ENCODE measurements around the gene GNAT1. TPM values are rescaled to one million over a fixed set of nuclear protein-coding genes. Genes with fewer than 3 reads are reported as not detected.
"Not testable (repeated sequence)": the region's sequence is repeated elsewhere in the genome, so short reads cannot be mapped to it uniquely, and the experiment has no call there.

Gene GNAT1
- total RNA-seq, 4 donors from 2014 or later = not detected

DNA sequence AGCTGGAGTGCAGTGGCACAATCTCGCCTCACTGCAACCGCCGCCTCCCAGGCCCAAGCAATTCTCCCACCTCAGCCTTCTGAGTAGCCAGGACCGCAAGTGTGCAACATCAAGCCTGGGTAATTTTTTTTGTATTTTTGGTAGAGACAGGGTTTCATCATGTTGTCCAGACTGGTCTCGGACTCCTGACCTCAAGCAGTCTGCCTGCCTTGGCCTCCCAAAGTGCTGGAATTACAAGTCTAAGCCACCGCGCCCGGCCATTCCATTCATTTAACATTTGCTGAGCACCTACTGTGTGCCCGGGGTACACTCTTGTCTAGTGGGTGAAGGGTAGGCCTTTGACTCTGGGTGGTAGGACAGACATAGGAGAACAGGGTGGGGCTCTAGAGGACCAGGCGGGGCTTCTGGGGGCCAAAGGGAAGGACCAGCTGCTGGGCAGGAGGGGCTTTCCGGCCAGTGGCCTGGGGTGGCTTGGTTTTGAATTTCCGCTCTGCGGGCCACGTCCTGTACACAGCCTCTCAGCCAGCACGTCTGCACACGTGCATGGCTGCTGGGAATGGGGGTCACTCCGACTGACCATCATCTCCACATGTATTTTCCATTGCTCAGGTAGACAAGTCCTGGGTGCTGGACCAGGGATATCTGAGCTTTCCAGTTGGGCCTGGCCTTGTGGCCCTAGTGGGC is 16.1 kb downstream of the GNAT1 start:
- Histone ChIP-seq H3K9me3 (no peaks in the 10 kb centered on the region), H3K27me3 (peaks cover 0 to 23% of the 10 kb centered on the region in 2 donors), H3K27ac (no peak overlapping the region), H3K36me3 (no peaks in the 10 kb centered on the region), H3K4me3 (no peak overlapping the region), H3K4me1 (peaks cover 4 to 23% (median 11%) of the 10 kb centered on the region in 4 donors)
- TF ChIP-seq POLR2A (IDR thresholded peaks at IDR 0.05) (no peak), CTCF (IDR thresholded peaks at IDR 0.05) (no peak)
- no peak for DNase-seq

- Histone ChIP-seq H3K27me3 (peaks cover 0 to 23% of the 10 kb centered on the region in 2 donors), H3K4me3 (no peak overlapping the region), H3K27ac (no peak overlapping the region), H3K36me3 (no peaks in the 10 kb centered on the region), H3K4me1 (peaks cover 4 to 23% (median 11%) of the 10 kb centered on the region in 4 donors), H3K9me3 (no peaks in the 10 kb centered on the region)
- DNase-seq = no peak
- no peak for TF ChIP-seq POLR2A (IDR thresholded peaks at IDR 0.05)
- TF ChIP-seq CTCF (IDR thresholded peaks at IDR 0.05) = no peak
Observed at GRCh38 chr3:50208677-50209344, 17.4 kb downstream of the GNAT1 start.

GRCh38 chr3:50210176-50210509 is 18.7 kb downstream of the GNAT1 start:
- no peak for TF ChIP-seq POLR2A (IDR thresholded peaks at IDR 0.05)
- no peak for TF ChIP-seq CTCF (IDR thresholded peaks at IDR 0.05)
- no peak for DNase-seq
- Histone ChIP-seq H3K4me1 (peaks cover under 1 to 14% (median 6%) of the 10 kb centered on the region in 4 donors), H3K4me3 (no peak overlapping the region), H3K27ac (peak overlapping the region in 1 of 4 donors; percentile 29), H3K36me3 (no peaks in the 10 kb centered on the region), H3K27me3 (peaks cover 0 to 10% of the 10 kb centered on the region in 2 donors), H3K9me3 (no peaks in the 10 kb centered on the region)

DNA sequence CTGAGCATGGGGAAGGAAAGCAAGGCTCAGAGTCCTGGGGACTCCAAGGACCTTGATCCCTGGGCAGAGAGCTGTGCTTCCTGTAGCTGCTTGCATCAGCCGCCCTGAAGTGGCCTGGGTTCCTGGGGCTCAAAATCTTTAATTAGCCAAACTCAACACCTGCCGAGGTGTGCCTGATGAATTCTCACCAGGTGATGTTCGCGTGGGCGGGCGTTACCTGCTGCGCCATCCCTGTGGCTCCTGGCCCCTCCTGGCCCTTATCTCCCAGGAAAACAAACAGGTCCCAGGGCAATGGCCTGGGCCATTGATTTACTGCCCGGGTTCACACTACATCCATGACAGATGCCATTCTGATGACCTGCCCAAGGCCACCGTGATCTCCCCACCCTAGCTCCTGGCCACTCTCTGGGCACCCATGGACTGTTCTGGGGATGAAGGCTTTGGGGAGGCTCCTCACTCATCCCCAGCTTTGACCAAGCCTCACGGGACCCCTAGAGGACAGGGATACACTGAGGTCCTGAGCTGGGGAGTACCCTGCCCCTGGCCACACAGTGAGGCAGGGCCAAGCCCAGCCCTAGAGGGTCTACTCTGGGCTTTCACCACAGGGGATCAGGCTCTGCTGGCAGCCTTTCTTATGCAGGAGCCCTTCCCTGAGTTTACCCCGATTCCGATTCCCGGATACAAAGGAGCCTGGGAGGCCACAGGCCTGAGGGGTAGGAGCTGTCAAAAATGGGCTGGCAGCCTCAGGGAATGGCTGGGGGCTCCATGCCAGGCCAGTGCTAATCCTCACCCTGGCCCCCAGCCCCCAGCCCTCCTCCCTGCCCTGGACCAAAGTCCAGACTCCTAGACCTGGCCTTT is 19.3 kb downstream of the GNAT1 start:
- peaks cover 0 to 4% of the 10 kb centered on the region in 2 donors for H3K27me3 ChIP-seq
- DNase-seq = peak in 2 of 3 donors; percentile 73 to 76
- H3K4me3 ChIP-seq = no peak overlapping the region
- no peaks in the 10 kb centered on the region for H3K9me3 ChIP-seq
- H3K27ac ChIP-seq = peak overlapping the region in 2 of 4 donors; percentile 37 to 60
- H3K36me3 ChIP-seq = no peaks in the 10 kb centered on the region
- H3K4me1 ChIP-seq = peaks cover 0 to 8% (median 1%) of the 10 kb centered on the region in 4 donors
- no peak for TF ChIP-seq CTCF (IDR thresholded peaks at IDR 0.05)
- no peak for TF ChIP-seq POLR2A (IDR thresholded peaks at IDR 0.05)

DNA sequence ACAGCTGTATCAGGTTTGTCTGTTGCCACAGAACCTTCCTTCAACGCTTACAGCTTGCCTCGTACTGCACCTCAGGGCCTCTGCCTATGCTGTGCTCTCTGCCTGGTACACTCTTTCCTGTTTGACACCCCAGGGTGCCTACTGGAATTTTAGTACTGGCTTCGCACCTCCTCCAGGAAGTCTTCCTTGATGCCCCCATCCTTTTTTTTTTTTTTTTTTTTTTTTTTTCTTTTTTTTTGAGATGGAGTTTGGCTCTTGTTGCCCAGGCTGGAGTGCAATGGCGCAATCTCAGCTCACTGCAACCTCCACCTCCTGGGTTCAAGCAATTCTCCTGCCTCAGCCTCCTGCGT is 19.9 kb downstream of the GNAT1 start:
- not testable (repeated sequence) for H3K27me3 ChIP-seq, H3K4me1 ChIP-seq, H3K36me3 ChIP-seq, H3K9me3 ChIP-seq, H3K4me3 ChIP-seq, DNase-seq
- H3K27ac ChIP-seq = peak overlapping the region in 1 of 4 donors; percentile 60

GRCh38 chr3:50211930-50212329 is 20.5 kb downstream of the GNAT1 start:
- DNase-seq = no peak
- H3K4me3 ChIP-seq = no peak overlapping the region
- H3K36me3 ChIP-seq = no peaks in the 10 kb centered on the region
- TF ChIP-seq POLR2A (IDR thresholded peaks at IDR 0.05) (no peak), CTCF (IDR thresholded peaks at IDR 0.05) (no peak)
- peaks cover 0 to 5% (median 0%) of the 10 kb centered on the region in 4 donors for H3K4me1 ChIP-seq
- H3K27ac ChIP-seq = no peak overlapping the region
- no peaks in the 10 kb centered on the region for H3K9me3 ChIP-seq
- H3K27me3 ChIP-seq = no peaks in the 10 kb centered on the region
